ENCODE measurements around the gene C5AR1.

DNA sequence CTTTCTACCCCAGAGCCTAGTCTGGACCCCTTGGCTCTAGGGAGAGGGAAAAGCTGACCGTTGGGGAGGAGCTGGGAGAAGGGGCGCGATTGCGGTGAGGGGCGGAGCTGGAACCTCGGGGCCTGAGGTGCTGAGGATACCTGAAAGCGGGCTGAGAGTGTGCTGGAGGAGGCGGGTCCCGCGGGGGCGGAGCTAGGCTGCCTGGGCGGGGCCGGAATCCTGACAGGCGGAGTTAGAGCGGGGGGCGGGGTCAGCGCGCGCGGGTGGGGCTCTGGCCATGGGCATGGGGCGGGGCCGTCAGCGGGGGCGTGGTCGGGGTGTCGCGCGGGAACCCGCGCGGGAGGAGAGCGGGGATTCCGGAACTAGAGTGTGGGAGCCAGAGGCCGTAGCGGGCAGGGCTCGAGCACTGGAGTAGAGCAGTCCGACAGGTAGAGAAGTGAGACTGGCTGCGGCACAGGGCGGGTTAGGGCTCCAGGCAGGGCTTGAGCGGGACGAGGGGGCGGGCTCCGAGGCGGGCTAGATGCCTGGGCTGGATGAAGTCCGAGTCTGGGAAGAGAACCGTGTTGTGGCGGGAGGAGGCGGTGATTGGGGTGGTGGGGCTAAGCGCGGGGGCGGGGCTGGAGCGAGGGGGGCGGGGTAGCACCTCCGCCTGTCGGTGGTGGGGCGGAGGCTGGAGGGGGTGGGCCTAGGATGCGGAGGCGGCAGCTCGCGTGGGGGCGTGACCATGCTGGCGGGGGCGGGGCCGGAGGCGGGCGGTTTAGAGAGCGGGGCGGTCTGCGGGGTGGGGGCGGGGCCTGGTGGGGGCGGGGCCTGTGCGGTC, 35.4 kb upstream of the C5AR1 start, which contains the start of gene INAFM1:
- no peak for TF ChIP-seq CREB1 (IDR thresholded peaks at IDR 0.05; ENCODE audit: low read depth)
- TF ChIP-seq, protein P1, sequence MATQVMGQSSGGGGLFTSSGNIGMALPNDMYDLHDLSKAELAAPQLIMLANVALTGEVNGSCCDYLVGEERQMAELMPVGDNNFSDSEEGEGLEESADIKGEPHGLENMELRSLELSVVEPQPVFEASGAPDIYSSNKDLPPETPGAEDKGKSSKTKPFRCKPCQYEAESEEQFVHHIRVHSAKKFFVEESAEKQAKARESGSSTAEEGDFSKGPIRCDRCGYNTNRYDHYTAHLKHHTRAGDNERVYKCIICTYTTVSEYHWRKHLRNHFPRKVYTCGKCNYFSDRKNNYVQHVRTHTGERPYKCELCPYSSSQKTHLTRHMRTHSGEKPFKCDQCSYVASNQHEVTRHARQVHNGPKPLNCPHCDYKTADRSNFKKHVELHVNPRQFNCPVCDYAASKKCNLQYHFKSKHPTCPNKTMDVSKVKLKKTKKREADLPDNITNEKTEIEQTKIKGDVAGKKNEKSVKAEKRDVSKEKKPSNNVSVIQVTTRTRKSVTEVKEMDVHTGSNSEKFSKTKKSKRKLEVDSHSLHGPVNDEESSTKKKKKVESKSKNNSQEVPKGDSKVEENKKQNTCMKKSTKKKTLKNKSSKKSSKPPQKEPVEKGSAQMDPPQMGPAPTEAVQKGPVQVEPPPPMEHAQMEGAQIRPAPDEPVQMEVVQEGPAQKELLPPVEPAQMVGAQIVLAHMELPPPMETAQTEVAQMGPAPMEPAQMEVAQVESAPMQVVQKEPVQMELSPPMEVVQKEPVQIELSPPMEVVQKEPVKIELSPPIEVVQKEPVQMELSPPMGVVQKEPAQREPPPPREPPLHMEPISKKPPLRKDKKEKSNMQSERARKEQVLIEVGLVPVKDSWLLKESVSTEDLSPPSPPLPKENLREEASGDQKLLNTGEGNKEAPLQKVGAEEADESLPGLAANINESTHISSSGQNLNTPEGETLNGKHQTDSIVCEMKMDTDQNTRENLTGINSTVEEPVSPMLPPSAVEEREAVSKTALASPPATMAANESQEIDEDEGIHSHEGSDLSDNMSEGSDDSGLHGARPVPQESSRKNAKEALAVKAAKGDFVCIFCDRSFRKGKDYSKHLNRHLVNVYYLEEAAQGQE (IDR thresholded peaks at IDR 0.05; ENCODE audit: low read depth), result no peak
- TF ChIP-seq, protein P2, sequence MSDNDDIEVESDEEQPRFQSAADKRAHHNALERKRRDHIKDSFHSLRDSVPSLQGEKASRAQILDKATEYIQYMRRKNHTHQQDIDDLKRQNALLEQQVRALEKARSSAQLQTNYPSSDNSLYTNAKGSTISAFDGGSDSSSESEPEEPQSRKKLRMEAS (IDR thresholded peaks at IDR 0.05), result no peak; the same call in 1 of the 2 replicates
- no peak for TF ChIP-seq RAD21 (IDR thresholded peaks at IDR 0.05; ENCODE audit: low read depth)
- peak; percentile 24 for TF ChIP-seq TEAD4 (IDR thresholded peaks at IDR 0.05)
